22Rv1 (cell line): ENCODE results near the gene PTCH2.

ENCODE experiments used
- H3K27ac ChIP-seq: fragments of 450-650 bp; 2 replicates; pipeline ENCODE4 v1.5.1; 2017
- CTCF ChIP-seq: fragments of 450-650 bp; IDR thresholded peaks from 2 replicates; pipeline ENCODE4 v1.5.1; 2017; ENCODE audit warnings: mild to moderate bottlenecking
- ZFX ChIP-seq: fragments of 450-650 bp; IDR thresholded peaks from 2 replicates; pipeline ENCODE4 v1.6.1; 2017; ENCODE audit warnings: antibody characterized with exemption, borderline replicate concordance

PTCH2 gene

DNA sequence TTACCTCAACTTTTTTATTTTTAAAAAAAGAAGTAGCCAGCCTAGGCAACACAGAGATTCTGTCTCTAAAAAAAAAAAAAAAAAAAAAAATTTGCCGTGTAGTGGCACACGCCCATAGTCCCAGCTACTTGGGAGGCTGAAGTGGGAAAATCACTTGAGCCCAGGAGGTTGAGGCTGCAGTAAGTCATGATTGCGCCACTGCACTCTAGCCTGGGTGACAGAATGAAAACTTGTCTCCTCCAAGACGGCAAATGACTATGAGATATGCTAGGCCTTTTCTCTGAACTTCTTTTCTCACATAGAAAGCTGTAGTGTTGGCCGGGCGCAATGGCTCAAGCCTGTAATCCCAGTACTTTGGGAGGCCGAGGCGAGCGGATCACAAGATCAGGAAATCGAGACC lies 24.7 kb upstream of the PTCH2 start:
- H3K27ac ChIP-seq = no peak overlapping the region
- TF ChIP-seq ZFX (no peak), CTCF (no peak)

DNA sequence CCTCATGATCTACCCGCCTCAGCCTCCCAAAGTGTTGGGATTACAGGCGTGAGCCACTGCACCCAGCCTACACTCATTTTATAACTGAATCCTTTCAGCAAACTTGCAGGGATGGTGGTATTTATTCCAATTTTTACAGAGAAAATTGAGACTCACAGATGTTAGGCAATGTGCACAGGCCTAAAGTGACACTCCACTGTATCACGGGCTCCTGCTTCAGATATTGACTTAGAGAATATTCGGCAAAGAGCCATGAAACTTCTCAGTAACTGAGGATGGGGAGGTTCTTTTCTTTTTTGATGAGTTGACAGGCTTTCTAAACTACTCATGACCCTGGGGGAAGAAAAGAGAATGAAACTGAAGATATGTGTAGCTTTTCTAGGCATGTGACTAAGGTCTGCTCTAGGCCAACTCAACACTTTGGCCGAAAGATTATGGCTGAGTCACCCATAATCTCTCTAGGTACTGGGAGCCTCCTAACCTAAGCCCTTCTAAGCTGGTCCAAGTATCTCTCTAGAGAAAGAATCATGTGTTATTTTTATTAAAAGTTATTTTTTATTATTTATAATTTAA lies 19.9 kb upstream of the PTCH2 start:
- TF ChIP-seq CTCF (no peak), ZFX (no peak)
- no peak overlapping the region for H3K27ac ChIP-seq

- no peak overlapping the region for H3K27ac ChIP-seq
- TF ChIP-seq CTCF (no peak), ZFX (no peak)
Measured at GRCh38 chr1:44860891-44861425, 17.9 kb upstream of the PTCH2 start.

GRCh38 chr1:44860331-44860730 lies 17.3 kb upstream of the PTCH2 start:
- H3K27ac ChIP-seq = no peak overlapping the region
- TF ChIP-seq CTCF = no peak
- no peak for TF ChIP-seq ZFX

- TF ChIP-seq CTCF (no peak), ZFX (no peak)
- no peak overlapping the region for H3K27ac ChIP-seq
Measured at GRCh38 chr1:44857446-44857845, 14.4 kb upstream of the PTCH2 start.

- no peak for TF ChIP-seq ZFX
- TF ChIP-seq CTCF = no peak
- no peak overlapping the region for H3K27ac ChIP-seq
Measured at GRCh38 chr1:44855742-44856141, 12.7 kb upstream of the PTCH2 start.

DNA sequence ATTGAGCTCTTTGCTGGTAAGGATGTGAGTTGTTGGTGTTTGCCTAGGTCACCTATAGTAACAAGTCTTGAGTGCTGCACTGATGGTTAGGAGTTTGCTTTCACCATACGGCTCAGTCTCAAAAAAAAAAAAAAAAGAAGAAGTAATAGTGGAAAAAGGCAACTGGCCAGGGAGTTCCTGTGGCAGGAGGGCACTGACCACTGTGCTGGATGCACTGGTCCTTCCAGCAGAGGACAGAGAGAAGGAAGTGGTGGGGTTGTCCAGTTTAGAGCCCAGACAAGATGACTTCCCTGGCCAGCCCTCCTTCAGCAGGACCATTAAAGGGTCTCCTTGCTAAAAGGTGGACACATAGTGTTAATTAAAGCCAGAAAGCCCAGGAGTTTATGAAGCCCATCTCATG lies 11.9 kb upstream of the PTCH2 start:
- H3K27ac ChIP-seq = no peak overlapping the region
- TF ChIP-seq ZFX (no peak), CTCF (no peak)
